Thyroid gland (tissue), 4 donors: ENCODE results near the gene VEPH1.

Experiments
- CTCF ChIP-seq, 6 experiments: fragments of 200-600 bp in 3 of 6; fragments of 450-650 bp in 3 of 6; sonication (generic) in 3 of 6; IDR thresholded peaks; one replicate each; pipeline ENCODE4 v1.5.1; 2016 to 2019; ENCODE audit warnings: antibody characterized with exemption in 6 of 6, mild to moderate bottlenecking in 2 of 6, inconsistent platforms in 1 of 6, moderate library complexity in 1 of 6
- POLR2A ChIP-seq, 2 donors: fragments of 450-650 bp; IDR thresholded peaks; one replicate each; pipeline ENCODE4 v1.6.1; 2017; ENCODE audit warnings: antibody characterized with exemption in 2 of 2, mild to moderate bottlenecking in 2 of 2, moderate library complexity in 1 of 2

GRCh38 chr3:157280354-157280753 is 222.9 kb downstream of the VEPH1 start:
- TF ChIP-seq CTCF (IDR thresholded peaks at IDR 0.05) (no peak), POLR2A (IDR thresholded peaks at IDR 0.05) (no peak)
